H54 (cell line): ENCODE results near the gene ZCCHC7.

Experiments
- DNase-seq: peaks from one replicate; pipeline ENCODE4 v3.0.0; 2011; ENCODE audit warnings: low spot score, mixed read lengths; ENCODE audit not compliant: insufficient read length
- FAIRE-seq: peaks from 3 replicates; lab custom pipeline; 2011; peaks lifted over from hg19 to GRCh38; lab: Jason Lieb, UNC
- POLR2A ChIP-seq: IDR thresholded peaks from 2 replicates; pipeline ENCODE4 v1.6.1; 2011; ENCODE audit warnings: low read depth, mild to moderate bottlenecking, low read length

Gene ZCCHC7

DNA sequence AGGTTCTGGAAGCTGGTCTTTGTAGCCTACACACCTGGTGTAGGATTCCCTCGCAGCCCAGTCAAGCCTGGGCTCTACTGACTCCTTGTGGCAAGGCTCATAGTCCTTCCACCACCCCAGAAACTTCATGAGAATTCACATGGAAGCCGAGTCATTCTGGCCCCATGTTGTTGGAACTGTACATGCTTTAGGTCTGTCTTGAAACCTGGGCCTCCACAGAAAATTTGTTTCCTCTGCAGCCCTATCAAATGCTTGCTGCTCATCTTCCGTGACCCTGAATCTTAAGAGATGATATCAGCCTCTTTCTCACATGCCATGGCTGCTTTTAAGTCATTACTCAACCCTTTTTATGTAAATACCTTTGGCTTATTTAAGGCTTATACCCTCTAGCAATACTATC is 188.8 kb downstream of the ZCCHC7 start:
- DNase-seq (no peak), FAIRE-seq (no peak)
- TF ChIP-seq POLR2A = no peak

- peak; percentile 84 for FAIRE-seq
- no peak for TF ChIP-seq POLR2A
Measured at GRCh38 chr9:37311938-37312708, 191.7 kb downstream of the ZCCHC7 start.

DNA sequence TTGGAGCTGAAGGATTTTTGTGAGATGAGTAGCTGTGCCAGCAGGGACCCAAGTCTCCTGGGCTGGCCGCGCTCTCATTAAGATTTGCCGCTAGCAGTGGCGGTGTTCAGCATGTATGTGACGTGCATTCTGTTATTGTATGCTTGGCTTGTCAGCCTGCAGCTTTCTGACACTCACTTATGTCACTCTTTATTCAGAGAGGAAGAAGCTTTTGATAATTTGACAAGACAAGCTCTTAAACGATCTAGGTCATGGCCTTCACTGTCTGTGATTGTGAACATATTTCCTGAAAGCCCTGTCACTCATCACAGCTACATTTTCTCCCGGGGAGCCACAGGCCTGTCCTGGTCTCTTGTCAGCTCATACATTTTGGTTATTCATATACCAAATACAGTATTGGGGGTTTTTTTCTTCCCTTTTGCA is 203.9 kb downstream of the ZCCHC7 start:
- no peak for TF ChIP-seq POLR2A
- DNase-seq (no peak), FAIRE-seq (no peak)

More at GRCh38 chr9:37311938-37312708, 191.7 kb downstream of the ZCCHC7 start:
- DNase-seq = peak; percentile 5

DNA sequence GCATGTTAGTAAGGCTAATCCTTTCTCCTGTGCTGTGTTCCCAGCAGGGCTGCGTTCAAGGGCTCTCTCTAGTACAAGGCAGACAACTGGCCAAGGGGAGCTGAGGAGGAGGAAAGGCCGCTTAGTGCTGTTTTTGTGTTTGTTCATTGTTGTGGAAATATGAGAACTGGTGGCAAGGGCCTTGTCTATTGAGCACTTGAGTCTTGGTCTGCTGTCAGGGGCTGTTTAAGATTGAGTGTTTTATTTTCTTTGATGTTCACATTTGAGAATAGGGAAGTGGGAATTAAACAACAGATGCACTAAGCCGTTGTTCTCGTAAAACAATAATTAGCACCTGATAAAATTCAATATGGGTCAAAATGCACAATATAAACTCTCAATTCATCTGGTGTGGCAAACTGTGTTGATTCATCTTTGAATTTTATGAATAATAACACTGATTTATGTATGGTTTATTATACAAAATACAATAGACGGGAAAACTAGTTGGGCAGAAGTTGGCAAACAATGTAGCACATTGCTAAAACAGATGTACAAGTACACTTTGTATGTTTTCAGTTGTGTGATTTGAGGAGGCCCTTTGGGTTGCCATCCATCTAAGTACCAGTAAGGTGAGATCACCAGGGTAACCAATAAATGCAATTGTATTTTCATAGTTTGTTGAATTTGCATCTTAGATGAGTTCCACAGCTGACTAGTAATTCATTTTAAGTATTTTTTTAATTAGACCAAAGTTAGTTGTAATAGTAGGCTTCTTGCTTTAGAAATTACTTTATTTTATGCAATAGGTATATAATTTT is 204.5 kb downstream of the ZCCHC7 start:
- FAIRE-seq = no peak
- no peak for TF ChIP-seq POLR2A

GRCh38 chr9:37325778-37326177 is 205.4 kb downstream of the ZCCHC7 start:
- DNase-seq (no peak), FAIRE-seq (no peak)
- no peak for TF ChIP-seq POLR2A

More for the DNA sequence above, 204.5 kb downstream of the ZCCHC7 start:
- DNase-seq = no peak

DNA sequence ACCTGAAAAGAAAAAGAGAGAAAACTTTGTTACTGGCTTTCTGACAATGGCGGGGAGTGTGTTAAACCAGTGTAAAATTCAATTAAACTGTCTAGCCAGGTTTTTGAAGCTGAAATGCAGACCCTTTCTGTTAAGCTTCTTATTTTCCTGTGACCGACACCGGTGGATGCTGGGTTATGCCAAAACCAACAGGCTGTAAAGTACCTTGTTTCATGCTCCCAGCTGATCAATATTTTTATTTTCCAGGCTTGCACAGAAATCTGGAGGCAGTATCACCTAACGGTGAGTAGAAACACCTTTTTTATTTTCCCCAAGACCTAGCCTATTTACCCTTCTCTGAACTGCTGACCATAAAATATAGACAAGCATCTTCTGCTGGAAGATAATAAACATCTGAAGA is 207.2 kb downstream of the ZCCHC7 start:
- DNase-seq (no peak), FAIRE-seq (no peak)
- no peak for TF ChIP-seq POLR2A

DNA sequence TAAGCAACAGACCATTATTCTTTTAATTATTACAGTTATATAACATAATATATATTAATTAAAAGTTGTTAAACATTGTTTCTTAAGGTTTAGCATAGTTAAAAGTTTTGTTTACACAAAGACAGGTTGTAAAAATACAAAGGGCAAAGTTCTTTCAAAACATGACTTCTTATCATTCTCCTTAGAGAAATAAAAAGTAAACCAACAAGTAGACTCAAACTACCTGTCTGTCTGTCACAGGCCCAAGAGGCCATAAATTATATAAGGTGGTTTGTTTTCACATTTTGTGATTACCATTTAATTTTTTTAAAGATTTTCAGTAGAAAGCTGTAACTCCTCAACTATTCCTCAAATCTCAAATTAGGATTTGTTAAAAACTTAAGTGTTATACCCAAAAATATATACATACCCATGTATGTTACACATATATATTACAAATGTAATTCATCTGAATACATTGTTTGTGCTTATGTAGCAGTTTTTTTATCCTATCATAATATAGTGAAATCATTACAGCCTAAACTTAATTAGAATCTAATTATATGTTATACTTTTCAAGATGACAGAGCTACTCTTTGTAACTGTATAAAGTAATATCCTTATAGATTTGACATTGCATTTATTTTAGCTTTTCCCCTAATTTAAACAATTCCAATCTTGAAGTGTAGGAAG is 208.3 kb downstream of the ZCCHC7 start:
- no peak for FAIRE-seq
- no peak for TF ChIP-seq POLR2A
- no peak for DNase-seq

- TF ChIP-seq POLR2A = no peak
- peak; percentile 58 for FAIRE-seq
- DNase-seq = no peak
Measured at GRCh38 chr9:37329576-37329975, 209.2 kb downstream of the ZCCHC7 start.

GRCh38 chr9:37331871-37332270 is 211.5 kb downstream of the ZCCHC7 start:
- FAIRE-seq (no peak), DNase-seq (no peak)
- no peak for TF ChIP-seq POLR2A

- FAIRE-seq (no peak), DNase-seq (no peak)
- TF ChIP-seq POLR2A = no peak
Measured at GRCh38 chr9:37332578-37332977, 212.2 kb downstream of the ZCCHC7 start.

- no peak for FAIRE-seq
- no peak for TF ChIP-seq POLR2A
- no peak for DNase-seq
Measured at GRCh38 chr9:37333288-37333687, 212.9 kb downstream of the ZCCHC7 start.

GRCh38 chr9:37335238-37335637 is 214.9 kb downstream of the ZCCHC7 start:
- FAIRE-seq (no peak), DNase-seq (no peak)
- no peak for TF ChIP-seq POLR2A

DNA sequence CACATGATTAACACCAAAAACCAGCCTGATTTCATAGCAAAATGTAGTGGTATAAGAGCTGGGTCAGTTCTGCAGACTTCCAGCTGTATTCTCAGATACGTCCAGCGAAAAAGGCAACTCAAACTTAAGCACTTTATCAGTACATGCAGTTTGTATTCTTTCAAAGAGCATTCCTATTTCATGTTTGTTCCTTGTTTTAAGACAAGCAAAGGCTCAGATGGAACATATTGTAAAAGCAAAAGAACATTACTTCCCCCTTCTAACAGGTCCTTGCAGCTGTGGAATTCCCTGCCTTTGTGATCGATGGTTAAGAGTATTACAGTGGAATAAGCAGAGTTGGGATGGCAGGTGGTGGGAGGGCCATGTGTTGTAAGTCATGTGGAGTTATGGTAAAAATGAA is 215.8 kb downstream of the ZCCHC7 start:
- no peak for TF ChIP-seq POLR2A
- no peak for DNase-seq
- no peak for FAIRE-seq
